ENCODE data around the gene MECR. TPM values are rescaled to one million over a fixed set of nuclear protein-coding genes. Genes with fewer than 3 reads are reported as not detected.
A peak's percentile ranks its signal among the peaks of the same experiment; 100 is the strongest.

The MECR gene
- total RNA-seq, 1 donor, result 22.5 TPM

GRCh38 chr1:29177022-29177705 is 53.6 kb downstream of the MECR start:
- no peak for TF ChIP-seq CTCF (IDR thresholded peaks at IDR 0.05; ENCODE audit: insufficient read depth, low read depth, low read length)
- H3K4me3 ChIP-seq (ENCODE audit: low read depth, low read length), result no peak overlapping the region
- no peak for DNase-seq (ENCODE audit: low read depth)

GRCh38 chr1:29176576-29176975 is 54.2 kb downstream of the MECR start:
- H3K4me3 ChIP-seq (ENCODE audit: low read depth, low read length), result no peak overlapping the region
- DNase-seq (ENCODE audit: low read depth), result no peak
- no peak for TF ChIP-seq CTCF (IDR thresholded peaks at IDR 0.05; ENCODE audit: insufficient read depth, low read depth, low read length)

- no peak for TF ChIP-seq CTCF (IDR thresholded peaks at IDR 0.05; ENCODE audit: insufficient read depth, low read depth, low read length)
- H3K4me3 ChIP-seq (ENCODE audit: low read depth, low read length), result no peak overlapping the region
- no peak for DNase-seq (ENCODE audit: low read depth)
These were observed 58.3 kb downstream of the MECR start for GRCh38 chr1:29172415-29172939.

GRCh38 chr1:29171521-29171920 is 59.2 kb downstream of the MECR start:
- DNase-seq (ENCODE audit: low read depth), result no peak
- no peak for TF ChIP-seq CTCF (IDR thresholded peaks at IDR 0.05; ENCODE audit: insufficient read depth, low read depth, low read length)
- no peak overlapping the region for H3K4me3 ChIP-seq (ENCODE audit: low read depth, low read length)

- DNase-seq (ENCODE audit: low read depth), result peak; percentile 56
- no peak for TF ChIP-seq CTCF (IDR thresholded peaks at IDR 0.05; ENCODE audit: insufficient read depth, low read depth, low read length)
- no peak overlapping the region for H3K4me3 ChIP-seq (ENCODE audit: low read depth, low read length)
These were observed 59.6 kb downstream of the MECR start for GRCh38 chr1:29171089-29171488.

GRCh38 chr1:29169976-29170375 is 60.8 kb downstream of the MECR start:
- no peak for TF ChIP-seq CTCF (IDR thresholded peaks at IDR 0.05; ENCODE audit: insufficient read depth, low read depth, low read length)
- DNase-seq (ENCODE audit: low read depth), result no peak
- no peak overlapping the region for H3K4me3 ChIP-seq (ENCODE audit: low read depth, low read length)

GRCh38 chr1:29167904-29168303 is 62.8 kb downstream of the MECR start:
- no peak for DNase-seq (ENCODE audit: low read depth)
- TF ChIP-seq CTCF (IDR thresholded peaks at IDR 0.05; ENCODE audit: insufficient read depth, low read depth, low read length), result no peak
- no peak overlapping the region for H3K4me3 ChIP-seq (ENCODE audit: low read depth, low read length)

Measured in fibroblast of villous mesenchyme (primary cell).